ENCODE measurements around the gene SLC9A3.

The SLC9A3 gene

GRCh38 chr5:542319-543311 is 18.4 kb upstream of the SLC9A3 start:
- H3K79me2 ChIP-seq (ENCODE audit: control insufficient read depth, low read length): no peaks in the 10 kb centered on the region
- TF ChIP-seq, protein P1, sequence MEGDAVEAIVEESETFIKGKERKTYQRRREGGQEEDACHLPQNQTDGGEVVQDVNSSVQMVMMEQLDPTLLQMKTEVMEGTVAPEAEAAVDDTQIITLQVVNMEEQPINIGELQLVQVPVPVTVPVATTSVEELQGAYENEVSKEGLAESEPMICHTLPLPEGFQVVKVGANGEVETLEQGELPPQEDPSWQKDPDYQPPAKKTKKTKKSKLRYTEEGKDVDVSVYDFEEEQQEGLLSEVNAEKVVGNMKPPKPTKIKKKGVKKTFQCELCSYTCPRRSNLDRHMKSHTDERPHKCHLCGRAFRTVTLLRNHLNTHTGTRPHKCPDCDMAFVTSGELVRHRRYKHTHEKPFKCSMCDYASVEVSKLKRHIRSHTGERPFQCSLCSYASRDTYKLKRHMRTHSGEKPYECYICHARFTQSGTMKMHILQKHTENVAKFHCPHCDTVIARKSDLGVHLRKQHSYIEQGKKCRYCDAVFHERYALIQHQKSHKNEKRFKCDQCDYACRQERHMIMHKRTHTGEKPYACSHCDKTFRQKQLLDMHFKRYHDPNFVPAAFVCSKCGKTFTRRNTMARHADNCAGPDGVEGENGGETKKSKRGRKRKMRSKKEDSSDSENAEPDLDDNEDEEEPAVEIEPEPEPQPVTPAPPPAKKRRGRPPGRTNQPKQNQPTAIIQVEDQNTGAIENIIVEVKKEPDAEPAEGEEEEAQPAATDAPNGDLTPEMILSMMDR (IDR thresholded peaks at IDR 0.05; ENCODE audit: low read depth, low read length, poor library complexity, severe bottlenecking): no peak
- TF ChIP-seq EZH2phosphoT487 (IDR thresholded peaks at IDR 0.05; ENCODE audit: borderline replicate concordance, low read length): no peak
- peaks cover 19% of the 10 kb centered on the region for H3K4me1 ChIP-seq (ENCODE audit: control insufficient read depth, low read length)

DNA sequence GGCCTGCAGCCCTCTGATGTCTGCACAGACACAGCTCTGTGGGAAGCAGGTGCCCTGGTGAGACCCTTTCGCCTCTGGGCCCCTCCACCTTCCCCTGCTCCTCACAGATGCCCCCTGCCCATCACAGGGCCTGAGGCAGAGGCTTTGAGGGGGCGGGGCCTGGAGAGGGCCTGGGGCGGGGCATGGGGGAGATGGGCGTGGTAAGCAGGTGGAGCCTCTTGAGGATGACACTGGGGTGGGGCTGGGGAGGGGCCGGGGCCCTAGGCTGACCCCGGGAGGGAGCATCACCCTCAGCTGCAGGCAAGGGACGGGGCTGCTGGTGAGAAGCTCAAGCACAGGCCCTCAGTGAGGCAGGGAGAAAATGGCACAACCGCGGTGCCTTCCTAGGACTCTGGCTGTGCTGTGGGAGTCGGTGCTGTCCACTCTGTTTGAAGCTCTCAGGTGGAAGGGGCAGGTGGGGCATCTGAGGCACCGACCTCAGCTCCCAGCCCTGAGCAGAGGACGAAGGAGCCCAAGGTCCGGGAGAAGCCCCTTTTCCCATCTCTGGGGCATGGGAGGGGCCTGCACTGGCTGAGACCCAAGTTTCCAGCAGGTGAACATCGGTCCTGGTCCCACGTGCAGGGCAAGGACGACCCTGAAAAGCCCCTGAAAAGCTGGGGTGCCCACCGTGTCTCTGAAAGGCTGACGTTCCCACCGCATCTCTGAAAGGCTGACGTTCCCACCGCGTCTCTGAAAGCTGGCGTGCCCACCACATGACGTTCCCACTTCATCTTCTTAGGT is 17.5 kb upstream of the SLC9A3 start:
- Histone ChIP-seq H3K36me3 (ENCODE audit: control insufficient read depth, low read length) (no peaks in the 10 kb centered on the region), H3K4me1 (ENCODE audit: control insufficient read depth, low read length) (peaks cover 19% of the 10 kb centered on the region), H3K9me2 (replicated peaks; ENCODE audit: control insufficient read depth, low read length) (no peaks in the 10 kb centered on the region), H3K27ac (ENCODE audit: low read depth, low read length) (no peak overlapping the region), H3K4me2 (ENCODE audit: low read length) (no peak overlapping the region), H3K27me3 (ENCODE audit: control insufficient read depth, low read length) (no peaks in the 10 kb centered on the region), H3K79me2 (ENCODE audit: control insufficient read depth, low read length) (no peaks in the 10 kb centered on the region), H3F3A (ENCODE audit: control insufficient read depth, insufficient read depth) (no peaks in the 10 kb centered on the region), H3K9me3 (ENCODE audit: control insufficient read depth, insufficient read depth, low read length) (no peaks in the 10 kb centered on the region), H4K20me1 (ENCODE audit: control insufficient read depth, insufficient read depth, low read depth, low read length) (no peaks in the 10 kb centered on the region), H3K4me3 (ENCODE audit: low read length) (no peak overlapping the region)
- TF ChIP-seq EZH2phosphoT487 (IDR thresholded peaks at IDR 0.05; ENCODE audit: borderline replicate concordance, low read length): no peak
- TF ChIP-seq, protein P1 (IDR thresholded peaks at IDR 0.05; ENCODE audit: low read depth, low read length, poor library complexity, severe bottlenecking): no peak

More at GRCh38 chr5:542319-543311, 18.4 kb upstream of the SLC9A3 start:
- no peak overlapping the region for H3K4me3 ChIP-seq (ENCODE audit: low read length)
- H3K4me2 ChIP-seq (ENCODE audit: low read length): no peak overlapping the region
- no peak overlapping the region for H3K27ac ChIP-seq (ENCODE audit: low read depth, low read length)
- H3K9me2 ChIP-seq (replicated peaks; ENCODE audit: control insufficient read depth, low read length): no peaks in the 10 kb centered on the region
- no peaks in the 10 kb centered on the region for H4K20me1 ChIP-seq (ENCODE audit: control insufficient read depth, insufficient read depth, low read depth, low read length)
- H3K36me3 ChIP-seq (ENCODE audit: control insufficient read depth, low read length): no peaks in the 10 kb centered on the region
- H3F3A ChIP-seq (ENCODE audit: control insufficient read depth, insufficient read depth): no peaks in the 10 kb centered on the region
- no peaks in the 10 kb centered on the region for H3K9me3 ChIP-seq (ENCODE audit: control insufficient read depth, insufficient read depth, low read length)
- no peaks in the 10 kb centered on the region for H3K27me3 ChIP-seq (ENCODE audit: control insufficient read depth, low read length)

- no peaks in the 10 kb centered on the region for H3K9me3 ChIP-seq (ENCODE audit: control insufficient read depth, insufficient read depth, low read length)
- no peak overlapping the region for H3K27ac ChIP-seq (ENCODE audit: low read depth, low read length)
- no peaks in the 10 kb centered on the region for H3K9me2 ChIP-seq (replicated peaks; ENCODE audit: control insufficient read depth, low read length)
- no peaks in the 10 kb centered on the region for H3K27me3 ChIP-seq (ENCODE audit: control insufficient read depth, low read length)
- H3K4me1 ChIP-seq (ENCODE audit: control insufficient read depth, low read length): peaks cover 19% of the 10 kb centered on the region
- H3K36me3 ChIP-seq (ENCODE audit: control insufficient read depth, low read length): no peaks in the 10 kb centered on the region
- no peaks in the 10 kb centered on the region for H3K79me2 ChIP-seq (ENCODE audit: control insufficient read depth, low read length)
- TF ChIP-seq EZH2phosphoT487 (IDR thresholded peaks at IDR 0.05; ENCODE audit: borderline replicate concordance, low read length): no peak
- TF ChIP-seq, protein P1 (IDR thresholded peaks at IDR 0.05; ENCODE audit: low read depth, low read length, poor library complexity, severe bottlenecking): no peak
- no peaks in the 10 kb centered on the region for H4K20me1 ChIP-seq (ENCODE audit: control insufficient read depth, insufficient read depth, low read depth, low read length)
- no peak overlapping the region for H3K4me3 ChIP-seq (ENCODE audit: low read length)
- H3K4me2 ChIP-seq (ENCODE audit: low read length): no peak overlapping the region
- no peaks in the 10 kb centered on the region for H3F3A ChIP-seq (ENCODE audit: control insufficient read depth, insufficient read depth)
These were observed 16.8 kb upstream of the SLC9A3 start for GRCh38 chr5:540906-541538.
